HL-60/S4 (cell line): ENCODE data around the gene ADPRHL1.
"Not testable (repeated sequence)": the region's sequence is repeated elsewhere in the genome, so short reads cannot be mapped to it uniquely, and the experiment has no call there.

Experiments used
- in situ Hi-C: fragments of 300-500 bp; cut with MboI; formaldehyde crosslinking; loops from 2 replicates; pipeline ENCODE4 v1.14.3; 2022; ENCODE audit warnings: low sequenced_read_pairs

Gene ADPRHL1

GRCh38 chr13:113456116-113456702 lies 2.9 kb upstream of the ADPRHL1 start:
- in situ Hi-C loops = no loop called here

- in situ Hi-C loops = no loop called here
These were observed 2.1 kb upstream of the ADPRHL1 start for GRCh38 chr13:113455384-113455783.

GRCh38 chr13:113454936-113455335 lies 1.6 kb upstream of the ADPRHL1 start:
- in situ Hi-C loops = no loop called here

- in situ Hi-C loops = no loop called here
These were observed 822 bp downstream of the ADPRHL1 start for GRCh38 chr13:113452466-113452865.

DNA sequence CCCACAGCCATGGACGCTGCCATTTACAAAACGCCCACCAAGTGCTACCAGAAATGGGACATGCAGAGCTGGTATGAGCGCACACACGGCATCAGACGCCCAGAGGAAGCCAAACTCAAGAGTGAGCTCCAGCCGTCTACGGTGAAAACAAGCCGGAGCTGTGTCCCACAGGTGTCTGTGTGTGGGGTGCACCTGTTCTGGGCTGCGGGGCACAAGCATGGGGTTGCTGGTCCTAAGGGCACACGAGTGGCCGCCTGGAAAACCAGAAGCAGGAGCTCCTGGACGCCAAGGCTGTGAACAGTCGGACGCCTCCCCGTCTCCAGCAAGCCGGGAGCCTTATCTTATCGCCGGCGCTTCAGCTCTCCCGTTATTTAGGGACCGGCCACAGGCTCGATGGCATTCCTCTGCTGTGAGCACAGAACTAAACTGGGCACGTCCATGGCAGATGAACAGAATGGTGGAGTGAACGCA lies 1.3 kb downstream of the ADPRHL1 start:
- in situ Hi-C loops = no loop called here

DNA sequence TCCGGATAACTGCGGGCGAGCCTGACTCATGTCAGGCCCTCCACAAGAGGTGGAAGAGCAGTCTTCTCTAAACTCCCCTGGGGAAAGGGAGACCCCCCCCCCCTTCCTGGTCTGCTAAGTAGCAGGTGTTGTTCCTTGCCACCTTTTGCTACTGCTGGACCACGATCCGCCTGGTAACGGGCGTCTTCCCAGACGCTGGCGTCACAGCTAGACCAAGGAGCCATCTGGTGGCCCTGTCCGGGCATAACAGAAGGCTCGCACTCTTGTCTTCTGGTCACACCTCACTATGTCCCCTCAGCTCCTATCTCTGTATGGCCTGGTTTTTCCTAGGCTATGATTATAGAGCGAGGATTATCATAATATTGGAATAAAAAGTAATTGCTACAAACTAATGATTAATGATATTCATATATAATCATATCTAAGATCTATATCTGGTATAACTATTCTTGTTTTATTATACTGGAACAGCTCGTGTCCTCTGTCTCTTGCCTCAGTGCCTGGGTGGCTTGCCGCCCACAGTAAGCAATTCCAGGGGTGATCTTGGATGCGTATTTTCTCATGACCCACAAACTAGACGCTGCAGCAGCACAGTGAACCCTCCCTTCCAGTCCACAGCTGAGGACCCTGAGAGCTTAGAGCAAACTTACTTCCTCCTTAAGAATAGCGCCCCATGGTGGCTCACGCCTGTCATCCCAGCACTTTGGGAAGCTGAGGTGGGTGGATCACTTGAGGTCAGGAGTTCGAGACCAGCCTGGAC lies 2.2 kb downstream of the ADPRHL1 start:
- in situ Hi-C loops = not testable (repeated sequence)

DNA sequence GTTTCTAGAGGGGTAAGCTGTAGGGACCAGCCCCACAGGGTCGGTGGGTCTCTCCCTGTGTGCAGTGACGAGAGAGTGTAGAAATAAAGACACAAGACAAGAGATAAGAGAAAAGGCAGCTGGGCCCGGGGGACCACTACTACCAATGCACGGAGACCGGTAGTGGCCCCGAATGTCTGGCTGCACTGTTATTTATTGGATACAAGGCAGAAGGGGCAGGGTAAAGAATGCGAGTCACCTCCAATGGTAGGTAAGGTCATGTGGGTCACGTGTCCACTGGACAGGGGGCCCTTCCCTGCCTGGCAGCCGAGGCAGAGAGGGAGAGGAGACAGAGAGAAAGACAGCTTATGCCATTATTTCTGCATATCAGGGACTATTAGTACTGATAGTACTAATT lies 2.9 kb downstream of the ADPRHL1 start:
- in situ Hi-C loops = not testable (repeated sequence)

DNA sequence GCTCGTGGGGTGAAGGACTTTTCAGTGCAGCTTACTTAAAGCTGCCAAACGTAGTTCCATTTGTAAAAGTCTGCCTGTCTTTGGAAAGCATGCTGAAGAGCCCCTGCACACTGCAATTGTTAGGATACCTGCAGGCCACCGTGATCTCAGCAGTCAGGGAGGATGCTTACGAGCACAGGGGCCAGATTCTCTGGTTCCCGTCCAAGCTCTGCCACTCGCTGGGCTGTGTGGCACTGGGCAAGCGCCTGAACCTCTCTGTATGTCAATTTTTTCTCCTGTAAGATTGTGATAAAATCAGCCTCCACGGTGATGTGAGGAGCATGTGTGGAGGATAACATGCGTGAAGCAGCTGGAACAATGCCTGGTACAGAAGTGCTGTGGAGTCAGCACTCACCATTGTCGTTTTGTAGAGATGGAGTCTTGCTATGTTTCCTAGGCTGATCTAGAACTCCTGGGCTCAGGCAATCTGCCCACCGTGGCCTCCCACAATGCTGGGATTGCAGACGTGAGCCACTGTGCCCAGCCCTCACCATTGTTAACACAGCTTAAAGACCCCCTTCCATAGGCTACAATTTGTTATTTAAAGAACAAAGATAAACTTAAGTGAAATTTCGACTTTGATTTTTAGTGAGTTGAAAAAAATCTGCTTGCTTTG lies 3.5 kb downstream of the ADPRHL1 start:
- in situ Hi-C loops = no loop called here

GRCh38 chr13:113448885-113449692 lies 4.2 kb downstream of the ADPRHL1 start:
- in situ Hi-C loops = no loop called here

GRCh38 chr13:113448545-113448884 lies 4.8 kb downstream of the ADPRHL1 start:
- in situ Hi-C loops = no loop called here

DNA sequence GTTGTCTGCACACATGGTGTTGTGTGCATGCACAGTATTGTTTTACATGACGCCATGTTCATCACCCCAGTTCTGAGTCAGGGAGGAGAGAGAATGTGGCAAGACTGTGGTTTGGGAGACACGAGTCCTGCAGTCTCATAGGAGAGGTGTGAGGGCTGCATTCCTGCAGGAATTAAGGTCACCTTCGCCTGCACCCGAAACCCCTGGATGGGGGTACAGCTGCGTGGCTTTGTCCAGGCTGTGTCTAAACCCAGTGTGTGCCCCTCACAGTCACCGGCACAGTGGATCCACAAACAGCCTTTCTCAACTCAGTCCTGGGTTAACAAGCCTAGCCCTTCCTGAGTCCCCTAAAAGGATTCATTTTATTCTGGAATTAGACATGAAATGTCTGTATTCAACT lies 5.7 kb downstream of the ADPRHL1 start:
- in situ Hi-C loops = no loop called here

- in situ Hi-C loops = no loop called here
These were observed 6.8 kb downstream of the ADPRHL1 start for GRCh38 chr13:113446488-113446854.

GRCh38 chr13:113445791-113446487 lies 7.3 kb downstream of the ADPRHL1 start:
- in situ Hi-C loops = no loop called here

DNA sequence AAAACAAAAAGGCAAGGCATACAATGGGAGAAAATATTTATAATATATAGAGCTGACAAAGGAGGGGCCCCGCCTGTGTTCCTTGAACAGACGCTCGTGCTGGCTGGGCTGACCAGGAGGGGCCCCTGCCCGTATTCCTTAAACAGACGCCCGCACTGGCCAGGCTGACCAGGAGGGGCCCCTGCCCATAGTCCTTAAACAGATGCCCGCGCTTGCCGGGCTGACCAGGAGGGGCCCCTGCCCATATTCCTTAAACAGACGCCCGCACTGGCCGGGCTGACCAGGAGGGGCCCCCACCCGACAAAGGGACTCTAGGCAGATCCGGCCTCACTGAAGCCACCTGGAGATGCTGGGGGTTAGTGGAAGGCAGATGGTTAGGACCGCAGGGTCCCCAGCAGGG lies 9.3 kb downstream of the ADPRHL1 start:
- in situ Hi-C loops = no loop called here

- in situ Hi-C loops = no loop called here
These were observed 10.3 kb downstream of the ADPRHL1 start for GRCh38 chr13:113442985-113443362.

GRCh38 chr13:113442354-113442984 lies 10.8 kb downstream of the ADPRHL1 start:
- in situ Hi-C loops = no loop called here

DNA sequence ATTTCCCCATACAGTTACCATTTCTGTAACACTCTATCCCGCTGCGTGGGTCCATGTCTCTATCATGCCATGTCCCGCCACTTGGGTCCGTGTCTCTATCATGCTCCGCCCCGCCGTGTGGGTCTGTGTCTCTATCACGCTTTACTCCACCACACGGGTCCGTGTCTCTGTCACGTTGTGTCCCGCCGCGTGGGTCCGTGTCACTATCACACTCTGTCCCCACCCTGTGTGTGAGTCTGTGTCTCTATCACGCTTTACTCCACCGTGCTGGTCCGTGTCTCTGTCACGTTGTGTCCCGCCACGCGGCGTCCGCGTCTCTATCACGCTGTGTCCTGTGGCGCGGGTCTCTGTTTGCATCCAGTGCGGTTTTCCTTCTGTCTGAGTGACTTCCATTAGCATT lies 11.6 kb downstream of the ADPRHL1 start:
- in situ Hi-C loops = no loop called here

- in situ Hi-C loops = no loop called here
These were observed 15.8 kb downstream of the ADPRHL1 start for GRCh38 chr13:113437408-113438010.

DNA sequence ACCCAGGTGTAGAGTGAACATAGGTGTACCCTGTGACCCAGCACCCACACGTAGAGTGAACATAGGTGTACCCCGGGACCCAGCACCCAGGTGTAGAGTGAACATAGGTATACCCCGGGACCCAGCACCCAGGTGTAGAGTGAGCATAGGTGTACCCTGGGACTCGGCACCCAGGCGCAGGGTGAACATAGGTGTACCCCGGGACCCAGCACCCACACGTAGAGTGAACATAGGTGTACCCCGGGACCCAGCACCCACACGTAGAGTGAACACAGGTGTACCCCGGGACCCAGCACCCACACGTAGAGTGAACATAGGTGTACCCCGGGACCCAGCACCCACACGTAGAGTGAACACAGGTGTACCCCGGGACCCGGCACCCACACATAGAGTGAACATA lies 16.4 kb downstream of the ADPRHL1 start:
- in situ Hi-C loops = not testable (repeated sequence)

- in situ Hi-C loops = not testable (repeated sequence)
These were observed 17.4 kb downstream of the ADPRHL1 start for GRCh38 chr13:113435907-113436306.
